SK-N-SH treated with all-trans-retinoic acid at 6 μM for 48 hours (cell line): ENCODE results near the gene TBX19.

Experiments
- ATAC-seq: fragments of 200-7000 bp; cut with Tn5 transposase; 3 replicates; pipeline ENCODE4 v1.9.1; 2020; ENCODE audit warnings: mild to moderate bottlenecking, moderate library complexity
- ARNTL ChIP-seq: fragments of 450-650 bp; formaldehyde crosslinking; IDR thresholded peaks from 2 replicates; pipeline ENCODE4 v1.5.0; 2020; ENCODE audit warnings: low read depth, mild to moderate bottlenecking, moderate library complexity, borderline replicate concordance
- BACH2 ChIP-seq: fragments of 250-450 bp; sonication (Bioruptor Pico); IDR thresholded peaks from 2 replicates; pipeline ENCODE4 v1.9.0; 2021; ENCODE audit warnings: mild to moderate bottlenecking, borderline replicate concordance
- CREB5 ChIP-seq: fragments of 250-450 bp; sonication (Bioruptor Pico); IDR thresholded peaks from 2 replicates; pipeline ENCODE4 v1.5.1; 2020; ENCODE audit warnings: low read depth, mild to moderate bottlenecking, moderate library complexity
- CSDC2 ChIP-seq: fragments of 250-450 bp; sonication (Bioruptor Pico); IDR thresholded peaks from 2 replicates; pipeline ENCODE4 v1.5.0; 2020; ENCODE audit warnings: mild to moderate bottlenecking, moderate library complexity
- ISL1 ChIP-seq: fragments of 250-450 bp; sonication (Bioruptor Pico); IDR thresholded peaks from 2 replicates; pipeline ENCODE4 v2.1.2; 2022; ENCODE audit warnings: mild to moderate bottlenecking, moderate library complexity
- OSR1 ChIP-seq: fragments of 250-450 bp; sonication (Bioruptor Pico); IDR thresholded peaks from 2 replicates; pipeline ENCODE4 v1.8.0; 2022; ENCODE audit warnings: moderate library complexity, mild to moderate bottlenecking, inconsistent platforms
- PATZ1 ChIP-seq: fragments of 250-450 bp; sonication (Bioruptor Pico); IDR thresholded peaks from 2 replicates; pipeline ENCODE4 v1.8.0; 2020; ENCODE audit warnings: mild to moderate bottlenecking, moderate library complexity, borderline replicate concordance
- PPARA ChIP-seq: fragments of 250-450 bp; sonication (Bioruptor Pico); IDR thresholded peaks from 2 replicates; pipeline ENCODE4 v1.5.0; 2020; ENCODE audit warnings: mild to moderate bottlenecking, borderline replicate concordance
- RARB ChIP-seq: fragments of 250-450 bp; sonication (Bioruptor Pico); IDR thresholded peaks from 2 replicates; pipeline ENCODE4 v1.8.0; 2021; ENCODE audit warnings: mild to moderate bottlenecking, moderate library complexity
- SNAI2 ChIP-seq: fragments of 250-450 bp; sonication (Bioruptor Pico); IDR thresholded peaks from 2 replicates; pipeline ENCODE4 v1.5.0; 2020; ENCODE audit warnings: mild to moderate bottlenecking, moderate library complexity
- TCF4 ChIP-seq: fragments of 250-450 bp; sonication (Bioruptor Pico); IDR thresholded peaks from 2 replicates; pipeline ENCODE4 v1.8.0; 2021; ENCODE audit warnings: mild to moderate bottlenecking, moderate library complexity, borderline replicate concordance
- TOX ChIP-seq: fragments of 250-450 bp; sonication (Bioruptor Pico); IDR thresholded peaks from 2 replicates; pipeline ENCODE4 v1.8.0; 2021; ENCODE audit warnings: mild to moderate bottlenecking, moderate library complexity, borderline replicate concordance
- ZC3H10 ChIP-seq: fragments of 250-450 bp; sonication (Bioruptor Pico); IDR thresholded peaks from 2 replicates; pipeline ENCODE4 v1.5.1; 2021; ENCODE audit warnings: mild to moderate bottlenecking, moderate library complexity
- ZFP30 ChIP-seq: fragments of 450-650 bp; formaldehyde crosslinking; IDR thresholded peaks from 2 replicates; pipeline ENCODE4 v1.5.0; 2022; ENCODE audit warnings: mild to moderate bottlenecking, moderate library complexity
- ZNF565 ChIP-seq: fragments of 450-650 bp; formaldehyde crosslinking; conservative IDR thresholded peaks from 2 replicates; pipeline ENCODE4 v1.5.0; 2020; ENCODE audit warnings: low read depth, mild to moderate bottlenecking, moderate library complexity
- ZNF70 ChIP-seq: fragments of 450-650 bp; formaldehyde crosslinking; IDR thresholded peaks from 2 replicates; pipeline ENCODE4 v1.5.0; 2020; ENCODE audit warnings: mild to moderate bottlenecking, moderate library complexity
- ZNF8 ChIP-seq: fragments of 450-650 bp; formaldehyde crosslinking; IDR thresholded peaks from 2 replicates; pipeline ENCODE4 v1.5.0; 2020; ENCODE audit warnings: mild to moderate bottlenecking, moderate library complexity
- TF ChIP-seq, protein P1 (sequence below): fragments of 250-450 bp; sonication (Bioruptor Pico); IDR thresholded peaks from 2 replicates; pipeline ENCODE4 v1.5.1; 2021; ENCODE audit warnings: mild to moderate bottlenecking, moderate library complexity
- TF ChIP-seq, protein P2 (sequence below): fragments of 250-450 bp; sonication (Bioruptor Pico); IDR thresholded peaks from 2 replicates; pipeline ENCODE4 v1.8.0; 2021; ENCODE audit warnings: low read depth, mild to moderate bottlenecking, moderate library complexity, borderline replicate concordance

The TBX19 gene

GRCh38 chr1:168235937-168236336 is 44.7 kb upstream of the TBX19 start:
- no peak for ATAC-seq
- no peak for TF ChIP-seq CREB5 (CRISPR knock-in tag)
- TF ChIP-seq TOX: no peak

- TF ChIP-seq ISL1 (CRISPR knock-in tag): no peak
- TF ChIP-seq PATZ1 (CRISPR knock-in tag): no peak
- no peak for TF ChIP-seq BACH2 (CRISPR knock-in tag)
- no peak for TF ChIP-seq ZNF565 (CRISPR knock-in tag)
- no peak for TF ChIP-seq ZNF8 (CRISPR knock-in tag)
- TF ChIP-seq ZNF70 (CRISPR knock-in tag): no peak
- no peak for TF ChIP-seq TCF4 (CRISPR knock-in tag)
- TF ChIP-seq ZC3H10: no peak
- no peak for ATAC-seq
Observed at GRCh38 chr1:168236836-168237611, 43.7 kb upstream of the TBX19 start.

GRCh38 chr1:168243198-168243597 is 37.5 kb upstream of the TBX19 start:
- TF ChIP-seq ISL1 (CRISPR knock-in tag) (no peak), ZNF8 (CRISPR knock-in tag) (no peak), PPARA (CRISPR knock-in tag) (no peak)
- TF ChIP-seq, protein P1, sequence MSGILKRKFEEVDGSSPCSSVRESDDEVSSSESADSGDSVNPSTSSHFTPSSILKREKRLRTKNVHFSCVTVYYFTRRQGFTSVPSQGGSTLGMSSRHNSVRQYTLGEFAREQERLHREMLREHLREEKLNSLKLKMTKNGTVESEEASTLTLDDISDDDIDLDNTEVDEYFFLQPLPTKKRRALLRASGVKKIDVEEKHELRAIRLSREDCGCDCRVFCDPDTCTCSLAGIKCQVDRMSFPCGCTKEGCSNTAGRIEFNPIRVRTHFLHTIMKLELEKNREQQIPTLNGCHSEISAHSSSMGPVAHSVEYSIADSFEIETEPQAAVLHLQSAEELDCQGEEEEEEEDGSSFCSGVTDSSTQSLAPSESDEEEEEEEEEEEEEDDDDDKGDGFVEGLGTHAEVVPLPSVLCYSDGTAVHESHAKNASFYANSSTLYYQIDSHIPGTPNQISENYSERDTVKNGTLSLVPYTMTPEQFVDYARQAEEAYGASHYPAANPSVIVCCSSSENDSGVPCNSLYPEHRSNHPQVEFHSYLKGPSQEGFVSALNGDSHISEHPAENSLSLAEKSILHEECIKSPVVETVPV (CRISPR knock-in tag): no peak
- ATAC-seq: no peak; the same call in 2 of the 3 replicates

GRCh38 chr1:168243636-168244212 is 37.0 kb upstream of the TBX19 start:
- TF ChIP-seq ZFP30 (CRISPR knock-in tag) (no peak), ARNTL (CRISPR knock-in tag) (no peak), CREB5 (CRISPR knock-in tag) (no peak)
- TF ChIP-seq, protein P2, sequence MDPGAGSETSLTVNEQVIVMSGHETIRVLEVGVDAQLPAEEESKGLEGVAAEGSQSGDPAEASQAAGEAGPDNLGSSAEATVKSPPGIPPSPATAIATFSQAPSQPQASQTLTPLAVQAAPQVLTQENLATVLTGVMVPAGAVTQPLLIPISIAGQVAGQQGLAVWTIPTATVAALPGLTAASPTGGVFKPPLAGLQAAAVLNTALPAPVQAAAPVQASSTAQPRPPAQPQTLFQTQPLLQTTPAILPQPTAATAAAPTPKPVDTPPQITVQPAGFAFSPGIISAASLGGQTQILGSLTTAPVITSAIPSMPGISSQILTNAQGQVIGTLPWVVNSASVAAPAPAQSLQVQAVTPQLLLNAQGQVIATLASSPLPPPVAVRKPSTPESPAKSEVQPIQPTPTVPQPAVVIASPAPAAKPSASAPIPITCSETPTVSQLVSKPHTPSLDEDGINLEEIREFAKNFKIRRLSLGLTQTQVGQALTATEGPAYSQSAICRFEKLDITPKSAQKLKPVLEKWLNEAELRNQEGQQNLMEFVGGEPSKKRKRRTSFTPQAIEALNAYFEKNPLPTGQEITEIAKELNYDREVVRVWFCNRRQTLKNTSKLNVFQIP: no peak
- TF ChIP-seq, all 23 proteins: peak for 0
- ATAC-seq: no peak; the same call in 2 of the 3 replicates

- no peak for ATAC-seq
- TF ChIP-seq SNAI2 (CRISPR knock-in tag): no peak
- TF ChIP-seq OSR1 (CRISPR knock-in tag): no peak
- TF ChIP-seq ARNTL (CRISPR knock-in tag): no peak
- no peak for TF ChIP-seq CSDC2 (CRISPR knock-in tag)
- no peak for TF ChIP-seq TCF4 (CRISPR knock-in tag)
- TF ChIP-seq, protein P2: no peak
- no peak for TF ChIP-seq CREB5 (CRISPR knock-in tag)
- TF ChIP-seq TOX: no peak
- no peak for TF ChIP-seq RARB (CRISPR knock-in tag)
- no peak for TF ChIP-seq ISL1 (CRISPR knock-in tag)
- TF ChIP-seq PATZ1 (CRISPR knock-in tag): no peak
- TF ChIP-seq, all 23 proteins: peak for 0
Observed at GRCh38 chr1:168245042-168245441, 35.6 kb upstream of the TBX19 start.
